Loucy (cell line): Measurements from ENCODE around the gene CACNA1I.

Source experiments
- H2AFZ ChIP-seq: fragments of 200-600 bp; sonication (generic); 2 replicates; pipeline ENCODE4 v1.6.0; 2016; ENCODE audit warnings: antibody characterized with exemption, mild to moderate bottlenecking, low read length, moderate library complexity
- H3F3A ChIP-seq: fragments of 200-600 bp; 2 replicates; pipeline ENCODE4 v1.6.0; 2016; ENCODE audit warnings: antibody characterized with exemption, low read depth, mild to moderate bottlenecking
- H3K27me3 ChIP-seq: fragments of 200-600 bp; sonication (generic); 2 replicates; pipeline ENCODE4 v1.6.1; 2014; ENCODE audit warnings: low read length, mild to moderate bottlenecking; ENCODE audit not compliant: insufficient read depth, poor library complexity, severe bottlenecking
- H3K36me3 ChIP-seq: fragments of 200-600 bp; sonication (generic); 2 replicates; pipeline ENCODE4 v1.6.1; 2016; ENCODE audit warnings: low read length; ENCODE audit not compliant: insufficient read depth
- H3K4me1 ChIP-seq: fragments of 200-600 bp; sonication (generic); 2 replicates; pipeline ENCODE4 v1.5.1; 2014; ENCODE audit warnings: low read length, mild to moderate bottlenecking; ENCODE audit not compliant: insufficient read depth, poor library complexity, severe bottlenecking
- H3K4me2 ChIP-seq: fragments of 200-600 bp; sonication (generic); 2 replicates; pipeline ENCODE4 v1.6.0; 2014; ENCODE audit warnings: antibody characterized with exemption, low read length, low read depth, mild to moderate bottlenecking; ENCODE audit not compliant: poor library complexity, severe bottlenecking
- H3K4me3 ChIP-seq: fragments of 200-600 bp; sonication (generic); 2 replicates; pipeline ENCODE4 v1.5.1; 2014; ENCODE audit warnings: low read length, mild to moderate bottlenecking, mixed read lengths; ENCODE audit not compliant: poor library complexity, severe bottlenecking
- H3K79me2 ChIP-seq: fragments of 200-600 bp; sonication (generic); 2 replicates; pipeline ENCODE4 v1.6.1; 2014; ENCODE audit warnings: low read length; ENCODE audit not compliant: insufficient read depth
- H3K9ac ChIP-seq: fragments of 200-600 bp; sonication (generic); 2 replicates; pipeline ENCODE4 v1.6.0; 2014; ENCODE audit warnings: mild to moderate bottlenecking, low read depth, low read length, moderate library complexity; ENCODE audit not compliant: poor library complexity, severe bottlenecking
- H3K9me2 ChIP-seq: fragments of 200-600 bp; sonication (generic); replicated peaks from 2 replicates; pipeline ENCODE4 v1.6.1; 2016; ENCODE audit warnings: low read depth, low read length, mixed read lengths
- H3K9me3 ChIP-seq: fragments of 200-600 bp; sonication (generic); 2 replicates; pipeline ENCODE4 v1.6.1; 2014; ENCODE audit warnings: mild to moderate bottlenecking, antibody characterized with exemption, low read length, low read depth; ENCODE audit not compliant: insufficient read depth
- H4K20me1 ChIP-seq: fragments of 200-600 bp; sonication (generic); 2 replicates; pipeline ENCODE4 v1.6.0; 2014; ENCODE audit warnings: antibody characterized with exemption, low read length, mild to moderate bottlenecking; ENCODE audit not compliant: insufficient read depth, poor library complexity, severe bottlenecking
- CTCF ChIP-seq: fragments of 200-600 bp; sonication (generic); conservative IDR thresholded peaks from 2 replicates; pipeline ENCODE4 v1.5.1; 2014; ENCODE audit warnings: mild to moderate bottlenecking, antibody characterized with exemption, low read length
- EZH2phosphoT487 ChIP-seq: fragments of 200-600 bp; IDR thresholded peaks from 2 replicates; pipeline ENCODE4 v1.6.1; 2018; ENCODE audit warnings: antibody characterized with exemption, mild to moderate bottlenecking, moderate library complexity, borderline replicate concordance

Gene CACNA1I

GRCh38 chr22:39703928-39704639 is 133.5 kb downstream of the CACNA1I start:
- TF ChIP-seq EZH2phosphoT487 (no peak), CTCF (no peak)
- H3K36me3 ChIP-seq: no peaks in the 10 kb centered on the region
- no peaks in the 10 kb centered on the region for H3F3A ChIP-seq
- no peaks in the 10 kb centered on the region for H3K27me3 ChIP-seq
- H3K4me2 ChIP-seq: no peak overlapping the region
- H3K9me2 ChIP-seq: no peaks in the 10 kb centered on the region
- no peaks in the 10 kb centered on the region for H4K20me1 ChIP-seq
- no peak overlapping the region for H3K9ac ChIP-seq
- no peak overlapping the region for H2AFZ ChIP-seq
- peaks cover 7% of the 10 kb centered on the region for H3K4me1 ChIP-seq
- H3K79me2 ChIP-seq: no peaks in the 10 kb centered on the region
- no peaks in the 10 kb centered on the region for H3K9me3 ChIP-seq
- H3K4me3 ChIP-seq: no peak overlapping the region

DNA sequence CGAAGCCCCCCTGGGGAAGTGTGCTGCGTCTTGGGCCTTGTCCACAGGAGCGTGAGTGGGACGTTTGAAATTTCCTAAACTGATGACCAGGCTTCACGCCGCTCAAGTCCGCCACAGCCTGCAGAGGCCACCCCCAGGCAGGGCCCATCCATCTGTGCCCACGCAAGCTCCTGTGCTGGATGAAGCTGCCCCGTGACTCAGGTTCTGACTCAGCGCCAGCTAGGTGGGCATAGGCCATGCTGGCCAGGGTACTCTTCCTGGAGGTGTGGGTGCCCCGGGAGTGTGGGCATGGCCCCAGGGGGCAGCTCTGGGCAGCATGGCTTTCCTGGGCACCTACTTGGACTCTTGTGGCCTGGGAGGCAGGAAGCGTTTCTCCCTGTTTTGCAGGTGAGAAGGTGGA is 134.8 kb downstream of the CACNA1I start:
- H3K79me2 ChIP-seq: no peaks in the 10 kb centered on the region
- H4K20me1 ChIP-seq: no peaks in the 10 kb centered on the region
- no peak overlapping the region for H3K4me2 ChIP-seq
- no peak overlapping the region for H3K4me3 ChIP-seq
- H3K9me3 ChIP-seq: no peaks in the 10 kb centered on the region
- no peaks in the 10 kb centered on the region for H3K9me2 ChIP-seq
- H3K4me1 ChIP-seq: peaks cover 7% of the 10 kb centered on the region
- no peak overlapping the region for H3K9ac ChIP-seq
- no peak for TF ChIP-seq CTCF
- no peak for TF ChIP-seq EZH2phosphoT487
- H3F3A ChIP-seq: no peaks in the 10 kb centered on the region
- no peak overlapping the region for H2AFZ ChIP-seq
- no peaks in the 10 kb centered on the region for H3K36me3 ChIP-seq
- no peaks in the 10 kb centered on the region for H3K27me3 ChIP-seq

DNA sequence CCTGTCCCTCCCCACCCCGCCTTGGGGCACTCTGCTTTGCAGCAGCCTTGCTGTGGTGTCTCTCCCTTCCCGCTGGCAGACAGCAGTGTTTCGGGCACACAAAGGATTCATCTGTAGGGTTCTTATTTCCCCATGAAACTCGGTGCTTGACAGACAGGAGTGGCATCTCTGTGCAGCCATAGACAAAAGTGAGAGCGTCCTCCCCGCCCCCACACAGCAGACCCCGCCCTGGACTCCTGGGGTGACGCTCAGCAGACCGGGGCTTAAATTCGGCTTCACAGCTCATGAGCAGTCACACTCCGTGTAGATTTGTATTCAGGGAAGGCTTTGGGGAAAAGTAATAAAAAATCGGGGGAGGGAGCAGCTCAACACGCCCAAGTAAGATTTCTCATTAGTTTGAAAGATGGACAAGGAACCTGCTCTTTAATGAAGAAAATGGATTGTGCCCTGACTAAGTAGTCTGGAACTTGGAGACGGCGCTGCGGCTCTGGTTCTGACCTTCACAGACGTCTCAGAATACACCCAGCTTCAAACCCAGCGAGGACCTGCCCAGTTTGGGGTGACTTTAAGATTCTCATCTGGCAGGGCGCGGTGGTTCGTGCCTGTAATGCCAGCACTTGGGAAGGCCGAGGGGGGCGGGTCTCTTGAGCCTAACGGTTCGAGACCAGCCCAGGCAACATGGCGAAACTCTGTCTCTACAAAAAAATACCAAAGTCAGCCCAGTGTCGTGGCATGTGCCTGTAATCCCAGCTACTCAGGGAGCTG is 136.0 kb downstream of the CACNA1I start:
- Histone ChIP-seq H3K9me3 (no peaks in the 10 kb centered on the region), H2AFZ (no peak overlapping the region), H3F3A (no peaks in the 10 kb centered on the region), H3K9ac (no peak overlapping the region), H3K4me3 (no peak overlapping the region), H3K4me2 (no peak overlapping the region), H3K79me2 (no peaks in the 10 kb centered on the region), H3K4me1 (peaks cover 7% of the 10 kb centered on the region), H3K36me3 (no peaks in the 10 kb centered on the region), H3K27me3 (no peaks in the 10 kb centered on the region), H3K9me2 (no peaks in the 10 kb centered on the region), H4K20me1 (no peaks in the 10 kb centered on the region)
- TF ChIP-seq EZH2phosphoT487 (no peak), CTCF (no peak)
